LNCaP clone FGC (cell line): Measurements from ENCODE around the gene HJURP.
"Not testable (repeated sequence)": the region's sequence is repeated elsewhere in the genome, so short reads cannot be mapped to it uniquely, and the experiment has no call there.

Experiments
- DNase-seq: peaks from one replicate; pipeline ENCODE4 v3.0.0-alpha.2; 2011; ENCODE audit warnings: low read depth
- H3K4me3 ChIP-seq: 2 replicates; pipeline ENCODE4 v1.5.1; 2011; ENCODE audit warnings: mild to moderate bottlenecking, low read depth, low read length, control low read depth
- CTCF ChIP-seq: IDR thresholded peaks from 2 replicates; pipeline ENCODE4 v1.5.1; 2012; ENCODE audit warnings: mild to moderate bottlenecking; ENCODE audit not compliant: control insufficient read depth, insufficient read depth; ENCODE audit errors: extremely low read depth

HJURP gene

GRCh38 chr2:233854241-233854981 is at the start of gene HJURP:
TSS of gene HJURP (minus strand) at chr2:233854535. CDS start at chr2:233854500, 35 bp downstream.
- TF ChIP-seq CTCF, result no peak
- peak; percentile 85 for DNase-seq
- H3K4me3 ChIP-seq, result peak within 1 kb of the TSS; percentile 81

- DNase-seq, result no peak
- TF ChIP-seq CTCF, result no peak
- H3K4me3 ChIP-seq, result no peak overlapping the region
These were observed 47.5 kb upstream of the HJURP start for GRCh38 chr2:233901884-233902283.

- no peak for TF ChIP-seq CTCF
- no peak overlapping the region for H3K4me3 ChIP-seq
- no peak for DNase-seq
These were observed 47.0 kb upstream of the HJURP start for GRCh38 chr2:233901367-233901766.

GRCh38 chr2:233896253-233896652 is 41.9 kb upstream of the HJURP start:
- not testable (repeated sequence) for H3K4me3 ChIP-seq, DNase-seq

- H3K4me3 ChIP-seq, result no peak overlapping the region
- no peak for DNase-seq
- TF ChIP-seq CTCF, result no peak
These were observed 38.5 kb upstream of the HJURP start for GRCh38 chr2:233892793-233893192.

GRCh38 chr2:233882353-233882752 is 28.0 kb upstream of the HJURP start:
- no peak overlapping the region for H3K4me3 ChIP-seq
- no peak for DNase-seq
- no peak for TF ChIP-seq CTCF

GRCh38 chr2:233872125-233872524 is 17.8 kb upstream of the HJURP start:
- not testable (repeated sequence) for DNase-seq, H3K4me3 ChIP-seq

- H3K4me3 ChIP-seq, result no peak overlapping the region
- TF ChIP-seq CTCF, result no peak
- no peak for DNase-seq
These were observed 17.1 kb upstream of the HJURP start for GRCh38 chr2:233871432-233871831.
